ENCODE data around the gene SEPTIN1.

Gene SEPTIN1

GRCh38 chr16:30382111-30382881, at the start of gene SEPTIN1:
Gene SEPTIN1, minus strand, starts transcription at chr16:30382561. Its CDS starts 19 bp downstream, at chr16:30382542.
- DNase-seq (ENCODE audit: low spot score) (no peak), FAIRE-seq (no peak)

- DNase-seq (ENCODE audit: low spot score), result no peak
- FAIRE-seq, result no peak
These were observed 48.1 kb upstream of the SEPTIN1 start for GRCh38 chr16:30430428-30430970.

- DNase-seq (ENCODE audit: low spot score) (peak; percentile 91), FAIRE-seq (no peak)
These were observed 47.5 kb upstream of the SEPTIN1 start, which contains the start of gene DCTPP1 for GRCh38 chr16:30429678-30430427. Gene DCTPP1, minus strand, starts transcription at chr16:30430030. Its CDS starts 50 bp downstream, at chr16:30429980.

GRCh38 chr16:30429418-30429677, 47.0 kb upstream of the SEPTIN1 start:
- FAIRE-seq (no peak), DNase-seq (ENCODE audit: low spot score) (peak; percentile 17)

- DNase-seq (ENCODE audit: low spot score), result no peak
- FAIRE-seq, result no peak
These were observed 45.7 kb upstream of the SEPTIN1 start for GRCh38 chr16:30428055-30428454.

GRCh38 chr16:30421010-30421409, 38.6 kb upstream of the SEPTIN1 start:
- DNase-seq (ENCODE audit: low spot score), result no peak
- FAIRE-seq, result no peak

- FAIRE-seq (no peak), DNase-seq (ENCODE audit: low spot score) (no peak)
These were observed 36.2 kb upstream of the SEPTIN1 start for GRCh38 chr16:30418350-30419181.

GRCh38 chr16:30417529-30418349, 35.4 kb upstream of the SEPTIN1 start:
- DNase-seq (ENCODE audit: low spot score), result no peak
- no peak for FAIRE-seq

GRCh38 chr16:30416624-30417528, 34.5 kb upstream of the SEPTIN1 start:
- FAIRE-seq, result no peak
- DNase-seq (ENCODE audit: low spot score), result no peak

GRCh38 chr16:30416047-30416603, 33.8 kb upstream of the SEPTIN1 start:
- FAIRE-seq (no peak), DNase-seq (ENCODE audit: low spot score) (no peak)

GRCh38 chr16:30414159-30414558, 31.8 kb upstream of the SEPTIN1 start:
- DNase-seq (ENCODE audit: low spot score), result no peak
- FAIRE-seq, result no peak

- FAIRE-seq (no peak), DNase-seq (ENCODE audit: low spot score) (no peak)
These were observed 30.9 kb upstream of the SEPTIN1 start for GRCh38 chr16:30413112-30413806.

- peak; percentile 81 for DNase-seq (ENCODE audit: low spot score)
- FAIRE-seq, result no peak
These were observed 27.0 kb upstream of the SEPTIN1 start for GRCh38 chr16:30409125-30410060.

- no peak for FAIRE-seq
These were observed 25.6 kb upstream of the SEPTIN1 start for GRCh38 chr16:30407804-30408534.

GRCh38 chr16:30407102-30407803, 24.9 kb upstream of the SEPTIN1 start, which contains the start of gene ZNF771:
Gene ZNF771, plus strand, starts transcription at chr16:30407606. Its CDS starts 448 bp downstream, at chr16:30408054.
- FAIRE-seq (no peak), DNase-seq (ENCODE audit: low spot score) (peak; percentile 89)

More at GRCh38 chr16:30407804-30408534, 25.6 kb upstream of the SEPTIN1 start:
- DNase-seq (ENCODE audit: low spot score), result peak; percentile 60

- FAIRE-seq (no peak), DNase-seq (ENCODE audit: low spot score) (no peak)
These were observed 24.4 kb upstream of the SEPTIN1 start for GRCh38 chr16:30406795-30407101.
